ENCODE results near the gene SRGAP1.

SRGAP1 gene

DNA sequence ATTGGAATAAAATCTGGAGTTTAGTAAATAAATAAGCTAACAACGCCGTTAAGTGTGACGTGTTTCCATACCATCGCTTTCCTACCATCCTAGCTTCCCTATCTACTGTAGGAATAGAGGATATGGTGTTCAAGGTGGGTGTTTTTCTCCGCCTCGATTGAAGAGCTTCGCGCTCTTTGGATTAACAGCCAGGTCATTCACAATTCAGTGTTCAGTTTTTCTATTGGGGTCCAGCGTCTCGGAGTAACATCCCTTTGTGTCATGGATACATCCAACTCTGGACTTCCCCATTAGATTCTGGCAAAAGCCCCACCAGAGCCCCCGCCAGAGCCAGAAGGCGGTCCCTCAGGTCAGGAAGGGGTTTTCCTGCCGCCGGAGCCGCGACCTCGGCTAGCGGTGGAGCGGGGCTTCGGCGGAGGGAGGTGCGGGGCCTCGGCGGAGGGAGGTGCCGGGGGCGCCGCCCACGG, 1.2 kb upstream of the SRGAP1 start:
- DNase-seq (ENCODE audit: low read depth) = no peak
- TF ChIP-seq, protein P1, sequence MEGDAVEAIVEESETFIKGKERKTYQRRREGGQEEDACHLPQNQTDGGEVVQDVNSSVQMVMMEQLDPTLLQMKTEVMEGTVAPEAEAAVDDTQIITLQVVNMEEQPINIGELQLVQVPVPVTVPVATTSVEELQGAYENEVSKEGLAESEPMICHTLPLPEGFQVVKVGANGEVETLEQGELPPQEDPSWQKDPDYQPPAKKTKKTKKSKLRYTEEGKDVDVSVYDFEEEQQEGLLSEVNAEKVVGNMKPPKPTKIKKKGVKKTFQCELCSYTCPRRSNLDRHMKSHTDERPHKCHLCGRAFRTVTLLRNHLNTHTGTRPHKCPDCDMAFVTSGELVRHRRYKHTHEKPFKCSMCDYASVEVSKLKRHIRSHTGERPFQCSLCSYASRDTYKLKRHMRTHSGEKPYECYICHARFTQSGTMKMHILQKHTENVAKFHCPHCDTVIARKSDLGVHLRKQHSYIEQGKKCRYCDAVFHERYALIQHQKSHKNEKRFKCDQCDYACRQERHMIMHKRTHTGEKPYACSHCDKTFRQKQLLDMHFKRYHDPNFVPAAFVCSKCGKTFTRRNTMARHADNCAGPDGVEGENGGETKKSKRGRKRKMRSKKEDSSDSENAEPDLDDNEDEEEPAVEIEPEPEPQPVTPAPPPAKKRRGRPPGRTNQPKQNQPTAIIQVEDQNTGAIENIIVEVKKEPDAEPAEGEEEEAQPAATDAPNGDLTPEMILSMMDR (IDR thresholded peaks at IDR 0.05; ENCODE audit: control insufficient read depth, insufficient read depth, low read depth, low read length, missing control alignments) = no peak
- peak overlapping the region; percentile 53 for H3K4me3 ChIP-seq (ENCODE audit: control insufficient read depth, low read depth, low read length)

DNA sequence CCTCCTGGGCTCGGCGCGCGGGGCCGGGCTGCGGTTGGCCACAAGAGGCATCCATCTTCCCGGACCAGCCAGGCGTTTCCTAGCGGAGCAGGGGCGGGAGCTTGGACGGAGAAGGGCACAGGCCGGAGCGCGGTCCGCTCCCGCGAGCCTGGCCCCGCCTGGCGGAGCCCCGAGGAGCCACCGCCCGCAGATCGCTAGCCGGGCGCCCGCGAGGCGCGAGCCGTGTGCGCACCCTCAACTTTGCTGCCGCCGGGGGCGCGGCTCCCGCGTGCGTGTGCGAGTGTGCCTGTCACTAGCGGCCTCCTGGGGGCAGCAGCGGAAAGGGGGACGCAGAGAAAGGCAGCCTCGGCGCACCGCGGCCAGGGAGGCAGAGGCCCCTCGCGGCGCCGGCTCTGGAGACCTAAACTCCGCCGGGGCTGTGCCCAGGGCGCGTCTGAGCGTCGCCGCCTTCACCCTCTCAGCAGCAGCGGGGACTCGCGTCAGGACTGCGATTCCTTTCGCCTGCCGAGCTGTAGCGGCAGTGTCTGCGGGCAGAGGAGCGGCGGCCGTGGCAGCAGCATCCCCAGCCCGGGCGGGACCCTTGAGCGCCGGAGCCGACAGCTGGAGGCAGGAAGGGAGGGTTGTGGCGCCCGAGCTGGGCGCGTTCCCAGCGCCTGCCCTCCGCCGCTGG, 644 bp upstream of the SRGAP1 start:
- TF ChIP-seq, protein P1 (IDR thresholded peaks at IDR 0.05; ENCODE audit: control insufficient read depth, insufficient read depth, low read depth, low read length, missing control alignments) = peak; percentile 86
- peak; percentile 85 for DNase-seq (ENCODE audit: low read depth)
- H3K4me3 ChIP-seq (ENCODE audit: control insufficient read depth, low read depth, low read length) = peak overlapping the region; percentile 88

DNA sequence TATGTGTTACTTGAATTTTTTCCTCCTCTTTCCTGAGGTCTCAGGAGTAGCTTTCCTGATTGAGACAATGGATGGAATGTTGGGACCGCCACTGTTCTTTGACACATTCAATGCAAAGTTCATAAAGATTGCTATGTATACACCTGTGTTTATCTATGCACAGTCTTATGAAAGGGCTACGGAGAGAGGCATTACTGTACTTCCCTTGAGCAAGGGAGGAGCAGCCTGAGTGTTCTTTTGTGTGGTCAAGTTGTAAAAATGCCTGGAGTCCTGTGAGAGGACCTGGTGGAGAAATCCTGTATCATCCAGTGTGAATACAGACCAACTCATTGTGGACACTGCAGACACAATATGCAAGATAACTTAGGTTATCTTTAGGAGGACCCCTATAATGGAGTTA, 1.2 kb downstream of the SRGAP1 start:
- peak; percentile 34 for DNase-seq (ENCODE audit: low read depth)
- peak overlapping the region; percentile 88 for H3K4me3 ChIP-seq (ENCODE audit: control insufficient read depth, low read depth, low read length)
- TF ChIP-seq, protein P1 (IDR thresholded peaks at IDR 0.05; ENCODE audit: control insufficient read depth, insufficient read depth, low read depth, low read length, missing control alignments) = no peak

DNA sequence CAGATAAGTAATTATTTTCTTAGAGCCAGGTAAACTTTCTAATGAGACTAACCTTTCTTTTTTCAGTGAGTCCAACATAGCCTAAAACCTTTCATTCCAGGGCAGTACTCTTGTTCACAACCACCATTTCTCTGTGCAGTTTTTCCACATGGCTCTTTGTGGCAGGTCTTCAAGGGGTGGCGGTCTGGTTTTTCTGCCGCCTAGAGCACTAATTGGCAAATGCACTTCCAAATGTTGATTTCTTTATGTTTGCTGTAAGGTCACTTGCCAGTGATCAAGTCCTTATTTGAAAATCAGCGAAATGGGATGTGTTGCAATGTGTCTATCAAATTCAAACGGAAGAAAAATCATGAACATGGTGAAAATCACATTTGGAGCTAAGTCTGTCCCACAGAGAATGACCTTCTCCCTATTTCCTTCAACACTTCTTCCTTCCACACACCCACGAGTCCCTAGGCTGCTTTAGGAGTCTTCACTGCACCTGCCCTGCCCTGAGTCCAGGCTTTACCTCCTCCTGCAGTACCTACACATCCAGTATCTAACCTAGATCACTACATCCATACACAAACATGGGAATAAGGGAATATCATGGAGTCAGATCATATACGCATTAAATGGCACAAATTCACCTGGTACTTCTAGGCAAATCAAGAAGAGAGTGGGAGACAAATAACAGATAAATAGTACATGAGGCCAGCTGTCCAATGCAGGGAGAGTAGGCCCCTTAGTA, 1.9 kb downstream of the SRGAP1 start:
- no peak for DNase-seq (ENCODE audit: low read depth)
- TF ChIP-seq, protein P1 (IDR thresholded peaks at IDR 0.05; ENCODE audit: control insufficient read depth, insufficient read depth, low read depth, low read length, missing control alignments) = no peak
- peak overlapping the region; percentile 88 for H3K4me3 ChIP-seq (ENCODE audit: control insufficient read depth, low read depth, low read length)

GRCh38 chr12:63848450-63848849, 4.0 kb downstream of the SRGAP1 start:
- no peak overlapping the region for H3K4me3 ChIP-seq (ENCODE audit: control insufficient read depth, low read depth, low read length)
- TF ChIP-seq, protein P1 (IDR thresholded peaks at IDR 0.05; ENCODE audit: control insufficient read depth, insufficient read depth, low read depth, low read length, missing control alignments) = no peak
- no peak for DNase-seq (ENCODE audit: low read depth)

- TF ChIP-seq, protein P1 (IDR thresholded peaks at IDR 0.05; ENCODE audit: control insufficient read depth, insufficient read depth, low read depth, low read length, missing control alignments) = no peak
- no peak for DNase-seq (ENCODE audit: low read depth)
- no peak overlapping the region for H3K4me3 ChIP-seq (ENCODE audit: control insufficient read depth, low read depth, low read length)
Observed at GRCh38 chr12:63849106-63849620, 4.7 kb downstream of the SRGAP1 start.
